IMR-90 (cell line): Measurements from ENCODE around the gene CRABP1. TPM values are rescaled to one million over a fixed set of nuclear protein-coding genes. Genes with fewer than 3 reads are reported as not detected.

Experiments
- ATAC-seq: fragments of 200-7000 bp; cut with Tn5 transposase; 2 replicates; pipeline ENCODE4 v1.9.1; 2020; ENCODE audit warnings: low read depth, mild to moderate bottlenecking, moderate library complexity
- BruUV-seq: library from RNA; stranded (reverse); fragments of 400-500 nt; replicated peaks from 2 replicates; lab custom pipeline; 2021; lab: Mats Ljungman, UMichigan
- CTCF ChIA-PET: fragments of 300-600 bp; formaldehyde crosslinking; extraction: SDS; loops from one replicate; lab custom pipeline; 2021; ENCODE audit warnings: antibody characterized with exemption; lab: Yijun Ruan, JAX
- POLR2A ChIA-PET: fragments of 300-600 bp; sonication (Branson Sonifier 250); formaldehyde crosslinking; loops from one replicate; lab custom pipeline; 2022; ENCODE audit warnings: antibody characterized with exemption; ENCODE audit not compliant: unreplicated experiment; lab: Charles Lee
- DNase-seq: peaks from one replicate; pipeline ENCODE4 v3.0.0; 2013
- H2AFZ ChIP-seq: replicated peaks from 2 replicates; pipeline ENCODE3; 2013; ENCODE audit warnings: low read length, mild to moderate bottlenecking; ENCODE audit not compliant: poor library complexity
- H2AK5ac ChIP-seq: 2 replicates; pipeline ENCODE4 v1.6.1; 2013; ENCODE audit warnings: low read depth, low read length, inconsistent platforms
- H2AK9ac ChIP-seq: replicated peaks from 2 replicates; pipeline ENCODE3; 2013; ENCODE audit warnings: mild to moderate bottlenecking, low read depth, low read length, moderate library complexity; ENCODE audit not compliant: poor library complexity
- H2BK120ac ChIP-seq: 2 replicates; pipeline ENCODE4 v1.6.1; 2013; ENCODE audit warnings: low read depth, low read length, inconsistent platforms
- H2BK15ac ChIP-seq: 3 replicates; pipeline ENCODE4 v1.6.1; 2013; ENCODE audit warnings: low read depth, low read length, inconsistent platforms
- H2BK20ac ChIP-seq: 2 replicates; pipeline ENCODE4 v1.6.1; 2013; ENCODE audit warnings: low read depth, mild to moderate bottlenecking, inconsistent platforms, low read length, moderate library complexity
- H2BK5ac ChIP-seq: 2 replicates; pipeline ENCODE4 v1.6.1; 2013; ENCODE audit warnings: mild to moderate bottlenecking, low read depth, low read length, inconsistent platforms; ENCODE audit not compliant: poor library complexity, severe bottlenecking
- H3K14ac ChIP-seq: replicated peaks from 2 replicates; pipeline ENCODE4 v1.6.1; 2013; ENCODE audit warnings: low read depth, low read length, inconsistent platforms
- H3K18ac ChIP-seq: 2 replicates; pipeline ENCODE4 v1.6.1; 2013; ENCODE audit warnings: low read depth, low read length, control low read depth
- H3K23ac ChIP-seq: 2 replicates; pipeline ENCODE4 v1.6.1; 2013; ENCODE audit warnings: low read depth, low read length, inconsistent platforms
- H3K27ac ChIP-seq: 2 replicates; pipeline ENCODE4 v1.5.1; 2013; ENCODE audit warnings: mild to moderate bottlenecking, control low read depth, low read length; ENCODE audit not compliant: insufficient read depth
- H3K27me3 ChIP-seq: 2 replicates; pipeline ENCODE4 v1.6.1; 2013; ENCODE audit warnings: low read length; ENCODE audit not compliant: control insufficient read depth, insufficient read depth
- H3K36me3 ChIP-seq: 2 replicates; pipeline ENCODE4 v1.6.1; 2013; ENCODE audit warnings: low read length, mixed read lengths; ENCODE audit not compliant: control insufficient read depth, insufficient read depth
- H3K4ac ChIP-seq: 2 replicates; pipeline ENCODE4 v1.6.1; 2013; ENCODE audit warnings: low read depth, low read length, inconsistent platforms
- H3K4me1 ChIP-seq: 2 replicates; pipeline ENCODE4 v1.6.1; 2013; ENCODE audit warnings: low read length, mixed read lengths; ENCODE audit not compliant: control insufficient read depth, insufficient read depth
- H3K4me2 ChIP-seq: 2 replicates; pipeline ENCODE4 v1.6.1; 2013; ENCODE audit warnings: low read depth, mild to moderate bottlenecking, control low read depth, low read length, moderate library complexity
- H3K4me3 ChIP-seq: 2 replicates; pipeline ENCODE4 v1.5.1; 2013; ENCODE audit warnings: low read depth, mild to moderate bottlenecking, control low read depth, low read length, moderate library complexity; ENCODE audit not compliant: insufficient read depth
- H3K56ac ChIP-seq: 2 replicates; pipeline ENCODE4 v1.6.1; 2013; ENCODE audit warnings: low read length, inconsistent platforms; ENCODE audit not compliant: insufficient read depth; ENCODE audit errors: extremely low read depth
- H3K79me1 ChIP-seq, 2 experiments: 2 replicates each; pipeline ENCODE4 v1.6.1; 2013; ENCODE audit warnings: low read length in 2 of 2, inconsistent platforms in 1 of 2, low read depth in 1 of 2
- H3K9ac ChIP-seq: 2 replicates; pipeline ENCODE4 v1.6.1; 2013; ENCODE audit warnings: low read depth, low read length, control low read depth
- H3K9me1 ChIP-seq: 2 replicates; pipeline ENCODE4 v1.6.1; 2013; ENCODE audit warnings: low read length, inconsistent platforms; ENCODE audit not compliant: insufficient read depth
- H3K9me3 ChIP-seq: 2 replicates; pipeline ENCODE4 v1.6.1; 2013; ENCODE audit warnings: low read length; ENCODE audit not compliant: control insufficient read depth, insufficient read depth
- H4K20me1 ChIP-seq: 2 replicates; pipeline ENCODE4 v1.6.1; 2013; ENCODE audit warnings: low read length, inconsistent platforms; ENCODE audit not compliant: insufficient read depth
- H4K5ac ChIP-seq: 2 replicates; pipeline ENCODE4 v1.6.1; 2013; ENCODE audit warnings: mild to moderate bottlenecking, low read depth, low read length, control low read depth
- H4K8ac ChIP-seq, 2 experiments: 2 replicates each; pipeline ENCODE4 v1.6.1; 2013; ENCODE audit warnings: low read depth in 2 of 2, low read length in 2 of 2, control low read depth in 1 of 2, inconsistent platforms in 1 of 2
- H4K91ac ChIP-seq: 2 replicates; pipeline ENCODE4 v1.6.1; 2013; ENCODE audit warnings: low read depth, low read length, inconsistent platforms; ENCODE audit not compliant: insufficient read depth
- BHLHE40 ChIP-seq: fragments of 150-350 bp; IDR thresholded peaks from 2 replicates; pipeline ENCODE4 v1.6.1; 2016; ENCODE audit warnings: mild to moderate bottlenecking, low read depth, low read length
- CEBPB ChIP-seq: IDR thresholded peaks from 2 replicates; pipeline ENCODE4 v1.6.1; 2012; ENCODE audit warnings: low read depth, low read length, improper control_type of control experiment
- CHD1 ChIP-seq: IDR thresholded peaks from 2 replicates; pipeline ENCODE4 v1.6.1; 2012; ENCODE audit warnings: low read depth, low read length, improper control_type of control experiment
- ELK1 ChIP-seq: fragments of 150-350 bp; IDR thresholded peaks from 2 replicates; pipeline ENCODE4 v1.6.1; 2016; ENCODE audit warnings: low read depth, mild to moderate bottlenecking, low read length, moderate library complexity, borderline replicate concordance
- FOS ChIP-seq: fragments of 150-350 bp; IDR thresholded peaks from 2 replicates; pipeline ENCODE4 v1.6.1; 2016; ENCODE audit warnings: low read depth, low read length
- MAZ ChIP-seq: IDR thresholded peaks from 2 replicates; pipeline ENCODE4 v1.6.1; 2012; ENCODE audit warnings: low read depth, mild to moderate bottlenecking, low read length, improper control_type of control experiment, moderate library complexity, borderline replicate concordance
- MXI1 ChIP-seq: IDR thresholded peaks from 2 replicates; pipeline ENCODE4 v1.6.1; 2012; ENCODE audit warnings: low read depth, mild to moderate bottlenecking, low read length, moderate library complexity, borderline replicate concordance
- NFE2L2 ChIP-seq: fragments of 150-350 bp; IDR thresholded peaks from 2 replicates; pipeline ENCODE4 v1.6.1; 2016; ENCODE audit warnings: low read depth, mild to moderate bottlenecking, low read length
- POLR2A ChIP-seq: IDR thresholded peaks from 2 replicates; pipeline ENCODE4 v1.6.1; 2012; ENCODE audit warnings: mild to moderate bottlenecking, low read depth, low read length
- RAD21 ChIP-seq: IDR thresholded peaks from 2 replicates; pipeline ENCODE4 v1.6.1; 2012; ENCODE audit warnings: low read length, improper control_type of control experiment
- RCOR1 ChIP-seq: IDR thresholded peaks from 2 replicates; pipeline ENCODE4 v1.6.1; 2012; ENCODE audit warnings: mild to moderate bottlenecking, low read length, improper control_type of control experiment; ENCODE audit not compliant: insufficient replicate concordance
- RFX5 ChIP-seq: IDR thresholded peaks from 2 replicates; pipeline ENCODE4 v1.8.0; 2012; ENCODE audit warnings: low read depth, mild to moderate bottlenecking, low read length, moderate library complexity
- SMC3 ChIP-seq: fragments of 150-350 bp; IDR thresholded peaks from 2 replicates; pipeline ENCODE4 v1.6.1; 2016; ENCODE audit warnings: low read depth, mild to moderate bottlenecking, antibody characterized with exemption, low read length, moderate library complexity
- USF2 ChIP-seq: fragments of 150-350 bp; IDR thresholded peaks from 2 replicates; pipeline ENCODE4 v1.6.1; 2017; ENCODE audit warnings: mild to moderate bottlenecking, antibody characterized with exemption, low read length, low read depth
- WGBS, 2 experiments: methylation state at CpG; one replicate each; pipeline versions ENCODE4 v1.1.5 to v1.1.7; 2013; ENCODE audit warnings: missing lambda C conversion rate in 2 of 2; ENCODE audit not compliant: insufficient read length in 1 of 2; ENCODE audit errors: extremely low coverage in 2 of 2; 5-methylcytosine and 5-hydroxymethylcytosine counted together
- dilution Hi-C: fragments of 300-500 bp; cut with HindIII; formaldehyde crosslinking; loops from one replicate; pipeline ENCODE4 v1.14.3; 2018; ENCODE audit warnings: low sequenced_read_pairs; ENCODE audit not compliant: unreplicated experiment
- in situ Hi-C: fragments of 300-500 bp; cut with MboI; formaldehyde crosslinking; loops from 3 replicates; pipeline ENCODE4 v1.14.3; 2019; ENCODE audit warnings: low sequenced_read_pairs, inconsistent platforms, mixed read lengths
- intact Hi-C: fragments of 100-400 bp; cut with micrococcal nuclease; formaldehyde crosslinking; loops from 2 replicates; pipeline ENCODE4 v1.10.0; 2022
- polyA plus RNA-seq, 3 experiments: library from polyadenylated mRNA; depleted of rRNA; stranded (reverse); fragments of >200 nt; gene quantifications; 2 replicates each; pipeline ENCODE4 v1.2.3, GENCODE V29; 2012; ENCODE audit warnings: low replicate concordance in 1 of 3
- total RNA-seq: library from RNA; depleted of rRNA; stranded (reverse); fragments of >200 nt; gene quantifications from 2 replicates; pipeline ENCODE4 v1.2.3, GENCODE V29; 2012
- TF ChIP-seq, protein P1 (sequence below): conservative IDR thresholded peaks from 2 replicates; pipeline ENCODE4 v1.5.1; 2012; ENCODE audit warnings: mild to moderate bottlenecking, low read depth, low read length, improper control_type of control experiment

The CRABP1 gene
- total and polyA plus RNA-seq, 2 of the 4 experiments (the other 2 are of a cell fraction) = not detected

DNA sequence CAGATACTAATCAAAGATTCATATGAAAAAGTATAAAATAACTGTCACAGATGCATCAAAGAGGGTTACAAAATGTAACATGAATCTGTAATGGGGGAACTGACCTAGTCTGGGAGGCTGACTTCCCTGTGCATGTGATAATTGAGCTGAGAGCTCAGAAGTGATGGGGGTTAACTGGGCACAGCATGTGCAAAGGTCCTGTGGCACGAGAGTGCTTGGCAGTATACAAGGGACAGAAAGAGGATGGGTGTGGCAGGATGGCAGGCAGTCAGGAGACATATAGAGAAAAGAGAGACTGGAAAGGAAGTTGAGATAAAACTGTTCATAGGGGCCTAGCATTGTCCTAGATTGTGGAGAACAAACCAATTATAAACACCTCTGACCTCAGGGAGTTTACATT is 50.1 kb downstream of the CRABP1 start:
- Histone ChIP-seq H3K4ac (no peak overlapping the region), H2BK5ac (no peak overlapping the region), H2AFZ (no peak overlapping the region), H3K9ac (no peak overlapping the region), H3K36me3 (no peaks in the 10 kb centered on the region), H3K4me3 (no peak overlapping the region), H3K27me3 (peaks cover 57% of the 10 kb centered on the region), H4K20me1 (no peaks in the 10 kb centered on the region), H4K91ac (no peak overlapping the region), H4K8ac (no peak overlapping the region), H2AK5ac (no peak overlapping the region), H3K4me2 (no peak overlapping the region), H2AK9ac (no peak overlapping the region), H3K14ac (no peak overlapping the region), H3K56ac (no peak overlapping the region), H3K4me1 (no peaks in the 10 kb centered on the region), H2BK15ac (no peak overlapping the region), H3K23ac (no peak overlapping the region), H3K27ac (no peak overlapping the region), H2BK120ac (no peak overlapping the region), H3K9me3 (no peaks in the 10 kb centered on the region), H3K9me1 (no peaks in the 10 kb centered on the region), H4K5ac (no peak overlapping the region), H3K18ac (no peak overlapping the region), H3K79me1 (no peaks in the 10 kb centered on the region), H2BK20ac (no peak overlapping the region)
- POLR2A ChIA-PET = no interaction called here
- TF ChIP-seq MXI1 (no peak), SMC3 (no peak), FOS (no peak), POLR2A (no peak), USF2 (no peak), RFX5 (no peak), MAZ (no peak), CHD1 (no peak), RCOR1 (no peak), RAD21 (no peak), BHLHE40 (no peak), ELK1 (no peak), NFE2L2 (no peak), CEBPB (no peak)
- TF ChIP-seq, protein P1, sequence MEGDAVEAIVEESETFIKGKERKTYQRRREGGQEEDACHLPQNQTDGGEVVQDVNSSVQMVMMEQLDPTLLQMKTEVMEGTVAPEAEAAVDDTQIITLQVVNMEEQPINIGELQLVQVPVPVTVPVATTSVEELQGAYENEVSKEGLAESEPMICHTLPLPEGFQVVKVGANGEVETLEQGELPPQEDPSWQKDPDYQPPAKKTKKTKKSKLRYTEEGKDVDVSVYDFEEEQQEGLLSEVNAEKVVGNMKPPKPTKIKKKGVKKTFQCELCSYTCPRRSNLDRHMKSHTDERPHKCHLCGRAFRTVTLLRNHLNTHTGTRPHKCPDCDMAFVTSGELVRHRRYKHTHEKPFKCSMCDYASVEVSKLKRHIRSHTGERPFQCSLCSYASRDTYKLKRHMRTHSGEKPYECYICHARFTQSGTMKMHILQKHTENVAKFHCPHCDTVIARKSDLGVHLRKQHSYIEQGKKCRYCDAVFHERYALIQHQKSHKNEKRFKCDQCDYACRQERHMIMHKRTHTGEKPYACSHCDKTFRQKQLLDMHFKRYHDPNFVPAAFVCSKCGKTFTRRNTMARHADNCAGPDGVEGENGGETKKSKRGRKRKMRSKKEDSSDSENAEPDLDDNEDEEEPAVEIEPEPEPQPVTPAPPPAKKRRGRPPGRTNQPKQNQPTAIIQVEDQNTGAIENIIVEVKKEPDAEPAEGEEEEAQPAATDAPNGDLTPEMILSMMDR = no peak
- WGBS, 2 experiments = no CpG with 5 or more reads among the region's 1 CpG
- CTCF ChIA-PET = no interaction called here
- intact Hi-C loops (no loop called here), dilution Hi-C loops (no loop called here), in situ Hi-C loops (no loop called here)
- ATAC-seq = no peak
- no TSS peak for BruUV-seq
- no peak for DNase-seq
